H1 (cell line): Measurements from ENCODE around the gene SFXN2. TPM values are rescaled to one million over a fixed set of nuclear protein-coding genes. Genes with fewer than 3 reads are reported as not detected.

Source experiments
- CTCF ChIA-PET: fragments of 300-600 bp; sonication (Branson Sonifier 250); formaldehyde crosslinking; loops from one replicate; lab custom pipeline; 2021; ENCODE audit not compliant: partially characterized antibody; lab: Charles Lee
- POLR2A ChIA-PET: fragments of 300-600 bp; sonication (Branson Sonifier 250); formaldehyde crosslinking; loops from one replicate; lab custom pipeline; 2021; ENCODE audit warnings: inconsistent platforms; ENCODE audit not compliant: partially characterized antibody; lab: Charles Lee
- DNase-seq, 2 experiments: peaks; one replicate each; pipeline versions ENCODE4 v3.0.0 to v3.0.0-alpha.2; 2010 to 2022; ENCODE audit warnings: low spot score in 2 of 2, low read depth in 1 of 2, mixed read lengths in 1 of 2
- FAIRE-seq: peaks from 2 replicates; lab custom pipeline; 2011; peaks lifted over from hg19 to GRCh38; lab: Jason Lieb, UNC
- H2AFZ ChIP-seq: 2 replicates; pipeline ENCODE4 v1.8.1; 2012; ENCODE audit warnings: low read length, inconsistent platforms
- H2AK5ac ChIP-seq: 2 replicates; pipeline ENCODE4 v1.6.1; 2013; ENCODE audit warnings: low read depth, low read length
- H2BK120ac ChIP-seq: replicated peaks from 2 replicates; pipeline ENCODE3; 2013; ENCODE audit warnings: low read depth, low read length, inconsistent platforms
- H2BK12ac ChIP-seq: 2 replicates; pipeline ENCODE4 v1.6.1; 2013; ENCODE audit warnings: low read depth, low read length
- H2BK15ac ChIP-seq: 2 replicates; pipeline ENCODE4 v1.6.1; 2013; ENCODE audit warnings: low read length
- H2BK20ac ChIP-seq: 2 replicates; pipeline ENCODE4 v1.6.1; 2013; ENCODE audit warnings: low read length
- H2BK5ac ChIP-seq: 2 replicates; pipeline ENCODE4 v1.6.1; 2013; ENCODE audit warnings: low read depth, low read length
- H3K14ac ChIP-seq: 2 replicates; pipeline ENCODE4 v1.6.1; 2013; ENCODE audit warnings: inconsistent platforms; ENCODE audit not compliant: insufficient read length
- H3K18ac ChIP-seq: 2 replicates; pipeline ENCODE4 v1.6.1; 2013; ENCODE audit warnings: low read length; ENCODE audit errors: extremely low read depth
- H3K23ac ChIP-seq: 2 replicates; pipeline ENCODE4 v1.6.1; 2013; ENCODE audit warnings: inconsistent platforms; ENCODE audit not compliant: insufficient read length
- H3K23me2 ChIP-seq: 2 replicates; pipeline ENCODE4 v1.6.1; 2013; ENCODE audit warnings: low read depth, low read length
- H3K27ac ChIP-seq: 2 replicates; pipeline ENCODE4 v1.6.1; 2011; ENCODE audit warnings: low read depth, low read length, inconsistent platforms
- H3K27me3 ChIP-seq, 4 experiments: replicated peaks in 1 of 4; 1 replicate in 1 of 4; 2 replicates in 3 of 4; pipeline versions ENCODE4 v1.6.1 to v1.8.1; 2011 to 2013; ENCODE audit warnings: low read length in 3 of 4, mild to moderate bottlenecking in 3 of 4, inconsistent platforms in 2 of 4, mixed read lengths in 2 of 4, moderate library complexity in 1 of 4; ENCODE audit not compliant: control insufficient read depth in 3 of 4, insufficient read depth in 3 of 4; ENCODE audit errors: extremely low read depth in 1 of 4
- H3K36me3 ChIP-seq, 4 experiments: 2 replicates each; pipeline versions ENCODE4 v1.6.1 to v1.8.1; 2011 to 2013; ENCODE audit warnings: mild to moderate bottlenecking in 4 of 4, low read length in 3 of 4, moderate library complexity in 2 of 4, control low read depth in 1 of 4, inconsistent platforms in 1 of 4; ENCODE audit not compliant: insufficient read depth in 4 of 4, control insufficient read depth in 2 of 4
- H3K4ac ChIP-seq: replicated peaks from 2 replicates; pipeline ENCODE3; 2013; ENCODE audit warnings: low read length, low read depth, mixed read lengths, inconsistent platforms; ENCODE audit not compliant: insufficient read length
- H3K4me1 ChIP-seq, 4 experiments: replicated peaks in 1 of 4; 1 replicate in 1 of 4; 2 replicates in 3 of 4; pipeline versions ENCODE4 v1.6.1 to v1.8.1; 2011 to 2013; ENCODE audit warnings: low read length in 3 of 4, inconsistent platforms in 2 of 4, mixed read lengths in 1 of 4; ENCODE audit not compliant: insufficient read depth in 4 of 4, control insufficient read depth in 3 of 4
- H3K4me2 ChIP-seq, 2 experiments: 2 replicates each; pipeline versions ENCODE4 v1.6.1 to v1.8.1; 2011 to 2013; ENCODE audit warnings: low read depth in 2 of 2, low read length in 2 of 2, control low read depth in 1 of 2, inconsistent platforms in 1 of 2, mild to moderate bottlenecking in 1 of 2; ENCODE audit not compliant: insufficient read depth in 1 of 2
- H3K4me3 ChIP-seq, 4 experiments: fragments of 200-600, 300-600 bp in 1 of 4; sonication (generic), shearing (Covaris generic), sonication (Bioruptor Twin) in 1 of 4; 2 replicates each; pipeline versions ENCODE4 v1.5.1 to v1.8.1; 2011 to 2016; ENCODE audit warnings: low read length in 4 of 4, low read depth in 3 of 4, control low read depth in 2 of 4, inconsistent platforms in 2 of 4, mild to moderate bottlenecking in 2 of 4, mixed read lengths in 1 of 4, moderate library complexity in 1 of 4; ENCODE audit not compliant: insufficient read depth in 2 of 4; ENCODE audit errors: extremely low read depth in 1 of 4
- H3K56ac ChIP-seq: replicated peaks from 2 replicates; pipeline ENCODE3; 2013; ENCODE audit warnings: low read depth, mild to moderate bottlenecking, mixed read lengths, low read length, inconsistent platforms; ENCODE audit not compliant: insufficient read length
- H3K79me1 ChIP-seq: 2 replicates; pipeline ENCODE4 v1.6.1; 2013; ENCODE audit warnings: low read depth, low read length, control low read depth
- H3K79me2 ChIP-seq, 2 experiments: 2 replicates each; pipeline versions ENCODE4 v1.6.1 to v1.8.1; 2012 to 2013; ENCODE audit warnings: low read length in 2 of 2, mild to moderate bottlenecking in 2 of 2, inconsistent platforms in 1 of 2; ENCODE audit not compliant: insufficient read depth in 2 of 2, control insufficient read depth in 1 of 2
- H3K9ac ChIP-seq, 4 experiments: replicated peaks in 1 of 4; 1 replicate in 1 of 4; 2 replicates in 3 of 4; pipeline versions ENCODE4 v1.6.1 to v1.8.1; 2011 to 2013; ENCODE audit warnings: low read depth in 3 of 4, low read length in 3 of 4, control low read depth in 2 of 4, mild to moderate bottlenecking in 2 of 4, moderate library complexity in 2 of 4, inconsistent platforms in 1 of 4; ENCODE audit errors: extremely low read depth in 1 of 4
- H3K9me3 ChIP-seq, 2 experiments: 2 replicates each; pipeline versions ENCODE4 v1.6.1 to v1.8.1; 2012 to 2013; ENCODE audit warnings: mild to moderate bottlenecking in 2 of 2, moderate library complexity in 2 of 2, control low read depth in 1 of 2, inconsistent platforms in 1 of 2, low read depth in 1 of 2, low read length in 1 of 2, mixed read lengths in 1 of 2; ENCODE audit not compliant: insufficient read depth in 2 of 2
- H4K20me1 ChIP-seq, 2 experiments: replicated peaks in 1 of 2; 2 replicates each; pipeline versions ENCODE3 to v1.8.1; 2011 to 2013; ENCODE audit warnings: inconsistent platforms in 2 of 2, low read length in 2 of 2, mild to moderate bottlenecking in 1 of 2; ENCODE audit not compliant: insufficient read depth in 2 of 2, control insufficient read depth in 1 of 2
- H4K5ac ChIP-seq: 2 replicates; pipeline ENCODE4 v1.6.1; 2013; ENCODE audit warnings: low read length, low read depth, mixed read lengths, inconsistent platforms; ENCODE audit not compliant: insufficient read length
- H4K8ac ChIP-seq: 2 replicates; pipeline ENCODE4 v1.8.0; 2013; ENCODE audit warnings: mild to moderate bottlenecking, moderate library complexity, low read length, inconsistent platforms; ENCODE audit not compliant: insufficient read depth; ENCODE audit errors: extremely low read depth
- H4K91ac ChIP-seq: replicated peaks from 2 replicates; pipeline ENCODE3; 2013; ENCODE audit warnings: low read length, mixed read lengths, inconsistent platforms; ENCODE audit not compliant: insufficient read length
- RAD21 ChIP-seq, 2 experiments: IDR thresholded peaks in 1 of 2; conservative IDR thresholded peaks in 1 of 2; 2 replicates each; pipeline ENCODE4 v1.6.1; 2011; ENCODE audit warnings: low read depth in 2 of 2, low read length in 2 of 2, improper control_type of control experiment in 1 of 2, inconsistent platforms in 1 of 2, mild to moderate bottlenecking in 1 of 2, moderate library complexity in 1 of 2
- RBBP5 ChIP-seq: IDR thresholded peaks from 2 replicates; pipeline ENCODE4 v1.7.1; 2012; ENCODE audit warnings: low read depth, mild to moderate bottlenecking, inconsistent platforms, low read length, moderate library complexity, borderline replicate concordance
- whole genome bisulfite sequencing, 2 experiments: shearing (Covaris generic) in 1 of 2; methylation state at CpG; one replicate each; pipeline versions ENCODE4 v1.1.6 to v1.1.7; 2013 to 2015; ENCODE audit warnings: low lambda C conversion rate in 2 of 2, mixed read lengths in 2 of 2, inconsistent platforms in 1 of 2, low coverage in 1 of 2, missing lambda C conversion rate in 1 of 2; ENCODE audit not compliant: insufficient replicate concordance in 2 of 2, insufficient coverage in 1 of 2, insufficient read length in 1 of 2; ENCODE audit errors: extremely low coverage in 1 of 2, missing lambda C conversion rate in 1 of 2; 5-methylcytosine and 5-hydroxymethylcytosine counted together
- polyA plus RNA-seq, 7 experiments: library from polyadenylated mRNA; depleted of rRNA in 3 of 7; stranded (reverse) in 5 of 7; unstranded in 2 of 7; fragments of >200 nt in 5 of 7; fragments of 200-250 nt in 2 of 7; gene quantifications; 1 replicate in 5 of 7; 2 replicates in 1 of 7; 4 replicates in 1 of 7; pipeline versions ENCODE4 v1.2.1 to v1.2.3, GENCODE V29; 2011 to 2013; ENCODE audit warnings: missing spikeins in 2 of 7, mixed read lengths in 2 of 7
- total RNA-seq: library from RNA; stranded (reverse); fragmentation: NEBNext Ultra II Directional; extraction: Animal tissue kit (Norgen Biotek cat#: 25700); gene quantifications from 2 replicates; pipeline ENCODE4 v1.2.1, GENCODE V29; 2021

SFXN2 gene
- total and polyA plus RNA-seq, 2 of the 8 experiments (the other 6 are each of a cell fraction or from before 2014, with no cell fraction given), result 20.5 to 23.5 TPM

- no peaks in the 10 kb centered on the region for H3K36me3 ChIP-seq
- 63% methylated on average over 8 of the region's 8 CpGs; no CpG with 5 or more reads in 1 of the 2 experiments for WGBS, 2 experiments
- no peaks in the 10 kb centered on the region for H3K79me1 ChIP-seq
- H2AK5ac ChIP-seq, result no peak overlapping the region
- H4K91ac ChIP-seq, result no peak overlapping the region
- H3K14ac ChIP-seq, result no peak overlapping the region
- H2AFZ ChIP-seq, result no peak overlapping the region
- H2BK15ac ChIP-seq, result no peak overlapping the region
- POLR2A ChIA-PET, result interaction anchor here (0.6 to 4.2 kb wide), 6 partner anchors 11 to 39 kb away, joined by 3 to 22 read pairs (median 7); partner anchors contain the start of genes ARL3 and SFXN2
- TF ChIP-seq RAD21 (IDR thresholded peaks at IDR 0.05 in 1 of 2, conservative IDR thresholded peaks at IDR 0.05 in 1 of 2; ENCODE audit: low read depth in 2 of 2, low read length in 2 of 2) (peak in 1 of 2 experiments; percentile 17; a peak in 1 of 4 replicates), RBBP5 (no peak)
- no peak overlapping the region for H2BK20ac ChIP-seq
- peak overlapping the region; percentile 59 to 64; a peak in 3 of 4 replicates for H3K4me2 ChIP-seq
- H3K4ac ChIP-seq, result no peak overlapping the region
- no peak overlapping the region for H3K9ac ChIP-seq
- H3K27me3 ChIP-seq, result no peaks in the 10 kb centered on the region
- 0 out of 8 replicates have a peak overlapping the region, but pooled peaks of 1 of the 4 experiments have one; percentile 35 for H3K4me3 ChIP-seq
- no peak overlapping the region for H2BK12ac ChIP-seq
- no peak overlapping the region for H3K56ac ChIP-seq
- H3K79me2 ChIP-seq, result no peaks in the 10 kb centered on the region
- FAIRE-seq (no peak), DNase-seq (no peak)
- H3K4me1 ChIP-seq, result peaks cover 34 to 58% (median 36%) of the 10 kb centered on the region in 4 experiments
- no peak overlapping the region for H4K8ac ChIP-seq
- CTCF ChIA-PET, result interaction anchor here (0.6 to 13.0 kb wide), 16 partner anchors 9 to 251 kb away, joined by 3 to 102 read pairs (median 6); partner anchors contain the start of genes ARL3 and TRIM8
- no peaks in the 10 kb centered on the region for H3K23me2 ChIP-seq
- H3K9me3 ChIP-seq, result no peaks in the 10 kb centered on the region
- no peak overlapping the region for H2BK120ac ChIP-seq
- no peaks in the 10 kb centered on the region for H4K20me1 ChIP-seq
- H4K5ac ChIP-seq, result no peak overlapping the region
- H3K18ac ChIP-seq, result no peak overlapping the region; the same call in 1 of the 2 replicates
- H3K23ac ChIP-seq, result no peak overlapping the region
- H2BK5ac ChIP-seq, result no peak overlapping the region
- no peak overlapping the region for H3K27ac ChIP-seq
These were observed 39.3 kb upstream of the SFXN2 start for GRCh38 chr10:102675011-102675665.
